Left cardiac atrium (tissue), 4 donors: ENCODE results near the gene PBX4. TPM values are rescaled to one million over a fixed set of nuclear protein-coding genes. Genes with fewer than 3 reads are reported as not detected.

Source experiments
- ATAC-seq, 2 donors: fragments of 200-7000 bp; cut with Tn5 transposase; one replicate each; pipeline ENCODE4 v1.9.1; 2020; ENCODE audit warnings: mild to moderate bottlenecking in 2 of 2, moderate library complexity in 2 of 2
- DNase-seq: peaks from one replicate; pipeline ENCODE4 v3.0.0-alpha.2; 2020
- intact Hi-C, 2 donors: fragments of 100-400 bp; cut with DNase I; formaldehyde crosslinking; loops; one replicate each; pipeline versions ENCODE4 v1.14.1 to v1.15.1; 2022 to 2023
- total RNA-seq, 2 donors: library from RNA; stranded (reverse); fragmentation: NEBNext Ultra II Directional; extraction: Animal tissue kit (Norgen Biotek cat#: 25700); gene quantifications; one replicate each; pipeline ENCODE4 v1.2.1, GENCODE V29; 2021
- donor health status: DM: no; HTN: yes; CAD: no.
- donor health status: DM: no; HTN: yes; CAD: no; lungs with severe emphysema.
- donor health status: DM: yes; HTN: yes; CAD: no.
- donor health status: Dilated cardiomyopathy.

Gene PBX4
- total RNA-seq, 2 donors from 2014 or later, result 0.35 to 0.37 TPM

- intact Hi-C loops, result no loop called here
- DNase-seq (no peak), ATAC-seq (no peak)
These were observed 82.9 kb downstream of the PBX4 start for GRCh38 chr19:19535311-19536191.

- no peak for DNase-seq
- ATAC-seq, result no peak
- intact Hi-C loops, result loop anchor here (5.0 kb wide), 2 partner anchors 113 to 423 kb away; no protein-coding TSS in a partner anchor
These were observed 83.8 kb downstream of the PBX4 start for GRCh38 chr19:19534556-19535265.

GRCh38 chr19:19533841-19534240 is 84.6 kb downstream of the PBX4 start:
- intact Hi-C loops, result loop anchor here (1.0 to 5.0 kb wide), 3 partner anchors 110 to 423 kb away; no protein-coding TSS in a partner anchor
- no peak for ATAC-seq
- DNase-seq, result no peak

GRCh38 chr19:19532806-19533701 is 85.4 kb downstream of the PBX4 start:
- intact Hi-C loops, result loop anchor here (1.0 to 5.0 kb wide), 3 partner anchors 111 to 424 kb away; no protein-coding TSS in a partner anchor
- ATAC-seq (no peak), DNase-seq (no peak)

GRCh38 chr19:19531951-19532805 is 86.3 kb downstream of the PBX4 start:
- peak; percentile 90 for DNase-seq
- intact Hi-C loops, result loop anchor here (5.0 kb wide), 2 partner anchors 115 to 425 kb away; no protein-coding TSS in a partner anchor
- ATAC-seq, result peak; percentile 71 to 75

- intact Hi-C loops, result loop anchor here (5.0 kb wide), 2 partner anchors 116 to 426 kb away; no protein-coding TSS in a partner anchor
- no peak for DNase-seq
- ATAC-seq, result no peak
These were observed 87.6 kb downstream of the PBX4 start for GRCh38 chr19:19530889-19531288.

GRCh38 chr19:19530423-19530804 is 88.1 kb downstream of the PBX4 start:
- intact Hi-C loops, result loop anchor here (5.0 kb wide), 2 partner anchors 117 to 427 kb away; no protein-coding TSS in a partner anchor
- no peak for DNase-seq
- no peak for ATAC-seq

GRCh38 chr19:19529783-19530422 is 88.6 kb downstream of the PBX4 start:
- DNase-seq, result no peak
- no peak for ATAC-seq
- intact Hi-C loops, result loop anchor here (5.0 kb wide), 2 partner anchors 117 to 427 kb away; no protein-coding TSS in a partner anchor

- DNase-seq (no peak), ATAC-seq (peak; percentile 39 to 40)
- intact Hi-C loops, result no loop called here
These were observed 89.6 kb downstream of the PBX4 start, which contains the start of gene YJEFN3 for GRCh38 chr19:19528721-19529490. Gene YJEFN3 (plus strand): TSS chr19:19528911. CDS start chr19:19528933, 22 bp downstream.

- ATAC-seq (no peak), DNase-seq (no peak)
- intact Hi-C loops, result no loop called here
These were observed 90.5 kb downstream of the PBX4 start for GRCh38 chr19:19527674-19528625.

GRCh38 chr19:19527371-19527656 is 91.2 kb downstream of the PBX4 start:
- DNase-seq (no peak), ATAC-seq (no peak)
- intact Hi-C loops, result no loop called here

GRCh38 chr19:19526581-19527370 is 91.7 kb downstream of the PBX4 start:
- intact Hi-C loops, result no loop called here
- no peak for ATAC-seq
- DNase-seq, result no peak

- ATAC-seq (no peak), DNase-seq (no peak)
- intact Hi-C loops, result no loop called here
These were observed 92.7 kb downstream of the PBX4 start for GRCh38 chr19:19525611-19526380.

- intact Hi-C loops, result no loop called here
- DNase-seq (no peak), ATAC-seq (no peak)
These were observed 94.4 kb downstream of the PBX4 start for GRCh38 chr19:19524053-19524452.
